Gastrocnemius medialis (tissue), 4 donors: Measurements from ENCODE around the gene TRPC4. TPM values are rescaled to one million over a fixed set of nuclear protein-coding genes. Genes with fewer than 3 reads are reported as not detected.
A peak's percentile ranks its signal among the peaks of the same experiment; 100 is the strongest.

Source experiments
- ATAC-seq, 2 donors: fragments of 150-250 bp; one replicate each; pipeline ENCODE4 v1.9.1; 2016
- DNase-seq, 2 donors: peaks; one replicate each; pipeline ENCODE4 v3.0.0-alpha.2; 2019
- H3K27ac ChIP-seq, 4 donors: fragments of 200-600 bp; sonication (generic); 1 replicate in 1 of 4; 2 replicates in 3 of 4; pipeline ENCODE4 v1.5.1; 2016 to 2018; ENCODE audit warnings: mild to moderate bottlenecking in 2 of 4, moderate library complexity in 1 of 4
- H3K27me3 ChIP-seq, 3 donors: fragments of 200-600 bp; sonication (generic) in 2 of 3; 1 replicate in 1 of 3; 2 replicates in 2 of 3; pipeline versions ENCODE4 v1.5.1 to v1.6.0; 2016 to 2019; ENCODE audit warnings: mild to moderate bottlenecking in 1 of 3, moderate library complexity in 1 of 3
- H3K36me3 ChIP-seq, 2 donors: fragments of 200-600 bp; sonication (generic) in 1 of 2; one replicate each; pipeline ENCODE4 v1.5.1; 2017 to 2018
- H3K4me1 ChIP-seq, 2 donors: fragments of 200-600 bp; sonication (generic) in 1 of 2; one replicate each; pipeline ENCODE4 v1.5.1; 2016 to 2017; ENCODE audit warnings: mild to moderate bottlenecking in 2 of 2
- H3K4me3 ChIP-seq, 4 donors: fragments of 200-600 bp; sonication (generic) in 3 of 4; 1 replicate in 1 of 4; 2 replicates in 3 of 4; pipeline ENCODE4 v1.5.1; 2016 to 2019; ENCODE audit warnings: mild to moderate bottlenecking in 2 of 4
- H3K9me3 ChIP-seq, 3 donors: fragments of 200-600 bp; sonication (generic) in 2 of 3; 1 replicate in 1 of 3; 2 replicates in 2 of 3; pipeline ENCODE4 v1.5.1; 2016 to 2019
- POLR2A ChIP-seq, 2 donors: fragments of 450-650 bp; IDR thresholded peaks; one replicate each; pipeline ENCODE4 v1.6.1; 2017; ENCODE audit warnings: antibody characterized with exemption in 2 of 2, mild to moderate bottlenecking in 2 of 2, moderate library complexity in 2 of 2
- in situ Hi-C, 4 donors: fragments of 200-750 bp; cut with MboI; loops; one replicate each; pipeline versions ENCODE4 v1.15.0 to v1.8.0; 2017; ENCODE audit warnings: low sequenced_read_pairs in 4 of 4
- intact Hi-C: fragments of 100-400 bp; cut with DNase I; formaldehyde crosslinking; loops from one replicate; pipeline ENCODE4 v1.15.1; 2023; ENCODE audit warnings: low total_unique reads
- total RNA-seq, 4 donors: library from RNA; depleted of rRNA; stranded (reverse); fragments of >200 nt; gene quantifications; one replicate each; pipeline versions ENCODE4 v1.1.0 to v1.2.3, GENCODE V29; 2016
- TF ChIP-seq, protein P1 (sequence below), 5 experiments: fragments of 450-650 bp in 3 of 5; fragments of 200-600 bp in 2 of 5; sonication (generic) in 2 of 5; IDR thresholded peaks in 4 of 5; conservative IDR thresholded peaks in 1 of 5; 1 replicate in 4 of 5; 2 replicates in 1 of 5; pipeline ENCODE4 v1.5.1; 2016 to 2019; ENCODE audit warnings: antibody characterized with exemption in 5 of 5, mild to moderate bottlenecking in 3 of 5, moderate library complexity in 3 of 5

TRPC4 gene
- total RNA-seq, 4 donors from 2014 or later: 0.20 to 0.75 (median 0.27) TPM; not detected in 1

DNA sequence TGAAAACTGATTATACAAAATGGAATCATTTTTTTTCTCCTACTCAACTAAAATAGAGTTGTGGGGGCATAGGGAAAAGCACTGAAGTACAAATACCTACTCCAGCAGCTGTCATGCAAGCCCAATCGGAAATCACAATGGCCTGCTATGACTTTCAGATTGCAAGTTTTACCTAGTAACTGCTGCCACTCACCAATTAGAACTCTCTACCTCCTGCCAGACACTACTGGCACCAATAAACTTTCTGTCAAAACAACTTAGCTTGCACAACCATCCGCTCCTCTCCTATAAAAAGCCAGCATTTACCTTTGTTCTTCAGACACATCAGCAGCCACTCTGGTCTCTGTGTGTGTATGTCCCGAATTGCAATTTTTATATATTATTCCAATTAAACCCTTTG is 9.3 kb upstream of the TRPC4 start:
- in situ Hi-C loops (no loop called here), intact Hi-C loops (no loop called here)
- Histone ChIP-seq H3K36me3 (no peaks in the 10 kb centered on the region), H3K4me3 (no peak overlapping the region), H3K4me1 (no peaks in the 10 kb centered on the region), H3K9me3 (no peaks in the 10 kb centered on the region), H3K27ac (no peak overlapping the region), H3K27me3 (no peaks in the 10 kb centered on the region)
- no peak for ATAC-seq
- no peak for DNase-seq
- TF ChIP-seq POLR2A (IDR thresholded peaks at IDR 0.05): no peak
- TF ChIP-seq, protein P1, sequence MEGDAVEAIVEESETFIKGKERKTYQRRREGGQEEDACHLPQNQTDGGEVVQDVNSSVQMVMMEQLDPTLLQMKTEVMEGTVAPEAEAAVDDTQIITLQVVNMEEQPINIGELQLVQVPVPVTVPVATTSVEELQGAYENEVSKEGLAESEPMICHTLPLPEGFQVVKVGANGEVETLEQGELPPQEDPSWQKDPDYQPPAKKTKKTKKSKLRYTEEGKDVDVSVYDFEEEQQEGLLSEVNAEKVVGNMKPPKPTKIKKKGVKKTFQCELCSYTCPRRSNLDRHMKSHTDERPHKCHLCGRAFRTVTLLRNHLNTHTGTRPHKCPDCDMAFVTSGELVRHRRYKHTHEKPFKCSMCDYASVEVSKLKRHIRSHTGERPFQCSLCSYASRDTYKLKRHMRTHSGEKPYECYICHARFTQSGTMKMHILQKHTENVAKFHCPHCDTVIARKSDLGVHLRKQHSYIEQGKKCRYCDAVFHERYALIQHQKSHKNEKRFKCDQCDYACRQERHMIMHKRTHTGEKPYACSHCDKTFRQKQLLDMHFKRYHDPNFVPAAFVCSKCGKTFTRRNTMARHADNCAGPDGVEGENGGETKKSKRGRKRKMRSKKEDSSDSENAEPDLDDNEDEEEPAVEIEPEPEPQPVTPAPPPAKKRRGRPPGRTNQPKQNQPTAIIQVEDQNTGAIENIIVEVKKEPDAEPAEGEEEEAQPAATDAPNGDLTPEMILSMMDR (IDR thresholded peaks at IDR 0.05 in 4 of 5, conservative IDR thresholded peaks at IDR 0.05 in 1 of 5): no peak

DNA sequence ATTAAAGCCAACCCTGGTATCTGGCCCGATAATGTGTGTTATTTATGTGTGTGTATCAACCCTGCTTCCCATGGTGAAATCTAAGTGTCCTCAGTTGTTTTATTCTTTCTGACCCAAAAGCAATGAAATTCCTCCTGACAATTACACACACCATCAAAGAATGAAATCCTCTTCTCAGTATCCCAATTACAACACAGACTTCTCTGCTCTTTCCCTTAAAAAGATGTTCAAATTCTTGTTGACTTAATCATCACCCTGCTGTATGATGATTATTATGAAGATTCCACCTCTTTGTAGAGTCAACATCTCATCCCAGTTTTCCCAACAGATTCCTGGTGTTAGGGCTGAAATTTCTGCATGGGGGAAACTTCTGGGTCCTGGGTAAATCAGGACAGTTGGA is 8.9 kb upstream of the TRPC4 start:
- ATAC-seq (no peak), DNase-seq (no peak)
- H3K27me3 ChIP-seq: peaks cover 0 to 3% (median 0%) of the 10 kb centered on the region in 3 donors
- no peak overlapping the region for H3K4me3 ChIP-seq
- intact Hi-C loops: no loop called here
- in situ Hi-C loops: no loop called here
- H3K36me3 ChIP-seq: no peaks in the 10 kb centered on the region
- H3K4me1 ChIP-seq: no peaks in the 10 kb centered on the region
- no peak for TF ChIP-seq POLR2A (IDR thresholded peaks at IDR 0.05)
- TF ChIP-seq, protein P1 (IDR thresholded peaks at IDR 0.05 in 4 of 5, conservative IDR thresholded peaks at IDR 0.05 in 1 of 5): no peak
- no peaks in the 10 kb centered on the region for H3K9me3 ChIP-seq
- H3K27ac ChIP-seq: no peak overlapping the region

DNA sequence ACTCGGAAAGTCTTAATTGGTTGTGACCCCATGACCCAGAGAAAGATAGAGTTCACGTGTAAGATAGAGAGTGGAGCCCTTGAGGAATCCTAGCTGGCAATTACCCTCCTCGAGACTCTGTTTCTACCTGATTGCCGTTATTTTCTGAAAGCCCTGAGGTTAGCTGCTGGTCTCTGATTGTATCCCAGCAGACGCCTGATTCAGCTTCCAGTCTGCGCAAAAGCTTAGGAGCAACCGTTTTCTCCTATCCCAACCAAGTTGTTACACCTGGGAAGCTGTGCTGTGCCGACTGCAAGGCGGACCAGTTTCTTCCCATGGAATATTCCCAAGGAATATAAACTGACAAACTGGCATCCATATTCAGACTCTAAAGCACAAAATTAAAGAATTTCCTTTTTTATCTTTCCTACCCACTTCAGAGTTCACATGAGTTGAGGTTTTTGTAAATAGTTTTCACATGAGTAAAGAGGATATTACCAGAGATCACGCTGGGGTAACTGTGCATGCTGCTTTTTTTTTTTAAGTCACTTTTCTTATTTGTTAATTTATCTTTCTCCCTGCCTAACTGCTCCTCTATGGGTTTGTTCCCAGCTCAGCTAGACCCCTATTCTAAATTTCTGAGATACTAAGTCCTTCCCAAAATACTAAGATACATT is 1.5 kb upstream of the TRPC4 start:
- H3K27me3 ChIP-seq: peaks cover 23 to 31% (median 30%) of the 10 kb centered on the region in 3 donors
- no peak for TF ChIP-seq POLR2A (IDR thresholded peaks at IDR 0.05)
- TF ChIP-seq, protein P1 (IDR thresholded peaks at IDR 0.05 in 4 of 5, conservative IDR thresholded peaks at IDR 0.05 in 1 of 5): no peak
- ATAC-seq (no peak), DNase-seq (no peak)
- H3K4me1 ChIP-seq: no peaks in the 10 kb centered on the region
- no peak overlapping the region for H3K27ac ChIP-seq
- no peaks in the 10 kb centered on the region for H3K9me3 ChIP-seq
- intact Hi-C loops: no loop called here
- no peak overlapping the region for H3K4me3 ChIP-seq
- H3K36me3 ChIP-seq: no peaks in the 10 kb centered on the region
- in situ Hi-C loops: no loop called here

DNA sequence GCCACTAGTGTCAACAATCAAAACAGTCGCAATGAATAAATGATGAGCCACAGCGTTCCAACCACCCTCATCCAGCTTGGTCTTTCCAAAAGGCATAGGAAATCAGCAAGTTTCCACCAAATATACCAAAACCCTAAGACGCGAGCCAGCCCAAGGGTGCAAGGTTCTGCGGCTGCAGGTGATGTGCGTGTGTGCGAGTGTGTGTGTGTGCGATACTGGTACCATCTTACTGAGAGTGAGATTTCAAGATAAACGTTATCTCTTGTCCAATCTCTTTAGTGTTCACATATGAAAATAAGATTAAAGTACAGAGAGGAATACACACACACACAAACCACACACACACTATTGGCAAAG is 895 bp upstream of the TRPC4 start:
- peaks cover 23 to 31% (median 30%) of the 10 kb centered on the region in 3 donors for H3K27me3 ChIP-seq
- in situ Hi-C loops: no loop called here
- TF ChIP-seq, protein P1 (IDR thresholded peaks at IDR 0.05 in 4 of 5, conservative IDR thresholded peaks at IDR 0.05 in 1 of 5): no peak
- no peak for TF ChIP-seq POLR2A (IDR thresholded peaks at IDR 0.05)

GRCh38 chr13:37869506-37869755 is 141 bp downstream of the TRPC4 start:
- in situ Hi-C loops (no loop called here), intact Hi-C loops (no loop called here)
- Histone ChIP-seq H3K4me1 (no peaks in the 10 kb centered on the region), H3K36me3 (no peaks in the 10 kb centered on the region), H3K27ac (peak overlapping the region in 3 of 4 donors; percentile 9 to 48 (median 38)), H3K27me3 (peaks cover 23 to 31% (median 30%) of the 10 kb centered on the region in 3 donors), H3K4me3 (peak overlapping the region; percentile 31 to 58 (median 50)), H3K9me3 (no peaks in the 10 kb centered on the region)
- no peak for ATAC-seq
- no peak for TF ChIP-seq POLR2A (IDR thresholded peaks at IDR 0.05)
- TF ChIP-seq, protein P1 (IDR thresholded peaks at IDR 0.05 in 4 of 5, conservative IDR thresholded peaks at IDR 0.05 in 1 of 5): no peak
- DNase-seq: no peak

More for the DNA sequence above, 895 bp upstream of the TRPC4 start:
- Histone ChIP-seq H3K27ac (no peak overlapping the region), H3K4me1 (no peaks in the 10 kb centered on the region), H3K4me3 (peak overlapping the region; percentile 31 to 58 (median 50)), H3K9me3 (no peaks in the 10 kb centered on the region), H3K36me3 (no peaks in the 10 kb centered on the region)
- intact Hi-C loops: no loop called here
- no peak for DNase-seq
- ATAC-seq: no peak
